HUES64 (cell line): ENCODE measurements around the gene IGFL2.
"Not testable (repeated sequence)": the region's sequence is repeated elsewhere in the genome, so short reads cannot be mapped to it uniquely, and the experiment has no call there.

Experiments
- H3K27ac ChIP-seq: 2 replicates; pipeline ENCODE4 v1.7.0; 2013; ENCODE audit warnings: low read depth, low read length, inconsistent platforms
- H3K27me3 ChIP-seq: 2 replicates; pipeline ENCODE4 v1.6.1; 2013; ENCODE audit warnings: mild to moderate bottlenecking, low read length; ENCODE audit not compliant: insufficient read depth
- H3K36me3 ChIP-seq: 2 replicates; pipeline ENCODE4 v1.6.1; 2013; ENCODE audit warnings: mild to moderate bottlenecking, low read length; ENCODE audit not compliant: insufficient read depth
- H3K4me1 ChIP-seq: 2 replicates; pipeline ENCODE4 v1.6.1; 2013; ENCODE audit warnings: mild to moderate bottlenecking, low read length, moderate library complexity; ENCODE audit not compliant: insufficient read depth
- H3K4me3 ChIP-seq: 2 replicates; pipeline ENCODE4 v1.5.1; 2013; ENCODE audit warnings: mild to moderate bottlenecking, low read length, moderate library complexity
- H3K9ac ChIP-seq: 2 replicates; pipeline ENCODE4 v1.6.1; 2013; ENCODE audit warnings: mild to moderate bottlenecking, low read depth, low read length
- H3K9me3 ChIP-seq: 2 replicates; pipeline ENCODE4 v1.6.1; 2013; ENCODE audit warnings: low read depth, low read length; ENCODE audit not compliant: insufficient read depth
- WGBS: fragments of 150-250, 120-280 bp; methylation state at CpG from one replicate; pipeline ENCODE4 v1.1.7; 2013; ENCODE audit warnings: missing lambda C conversion rate; 5-methylcytosine and 5-hydroxymethylcytosine counted together

The IGFL2 gene

DNA sequence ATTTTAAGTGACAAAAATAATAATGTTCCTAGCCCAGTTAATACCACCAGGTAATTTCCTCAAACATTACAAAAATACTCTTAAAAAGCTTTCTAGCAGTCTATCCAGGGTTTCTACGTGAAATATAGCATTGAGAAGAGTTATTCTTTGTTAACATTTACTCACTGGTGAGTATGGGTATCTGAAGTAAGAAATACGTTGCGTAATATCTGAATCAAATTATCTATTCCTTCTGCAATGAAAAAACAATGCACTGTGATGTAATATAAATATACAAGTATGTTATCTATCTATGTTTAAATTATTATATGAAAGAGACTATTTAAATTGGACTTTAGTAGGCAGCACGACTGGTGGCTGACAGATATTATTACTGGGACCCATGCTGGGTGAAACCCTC, 5.7 kb upstream of the IGFL2 start:
- Histone ChIP-seq H3K9ac (no peak overlapping the region), H3K27ac (no peak overlapping the region), H3K9me3 (no peaks in the 10 kb centered on the region), H3K4me1 (no peaks in the 10 kb centered on the region), H3K36me3 (no peaks in the 10 kb centered on the region), H3K27me3 (no peaks in the 10 kb centered on the region), H3K4me3 (no peak overlapping the region)
- WGBS = 85% methylated on average over 1 of the region's 4 CpGs

DNA sequence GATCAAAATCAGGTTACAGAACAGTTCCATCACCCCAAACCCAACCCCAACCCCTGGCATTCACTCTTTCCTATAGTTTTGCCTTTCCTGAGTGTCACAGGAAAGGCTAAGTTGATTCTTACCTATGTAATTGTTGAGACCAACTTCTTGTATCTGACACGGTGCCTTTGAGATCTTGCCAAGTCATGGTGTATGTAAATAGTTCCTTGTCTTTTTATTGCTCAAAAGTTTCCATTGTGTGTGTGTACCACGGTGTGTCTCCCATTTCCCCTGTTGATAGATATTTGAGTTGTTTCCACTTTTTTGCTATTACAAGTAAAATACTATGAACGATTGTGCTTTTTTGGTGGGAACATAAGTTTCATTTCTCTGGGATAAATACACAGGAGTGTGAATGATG, 3.3 kb upstream of the IGFL2 start:
- Histone ChIP-seq H3K4me3 (no peak overlapping the region), H3K36me3 (no peaks in the 10 kb centered on the region), H3K9ac (no peak overlapping the region), H3K4me1 (no peaks in the 10 kb centered on the region), H3K27ac (no peak overlapping the region), H3K27me3 (no peaks in the 10 kb centered on the region), H3K9me3 (no peaks in the 10 kb centered on the region)
- WGBS = 87% methylated on average over 3 of the region's 3 CpGs

DNA sequence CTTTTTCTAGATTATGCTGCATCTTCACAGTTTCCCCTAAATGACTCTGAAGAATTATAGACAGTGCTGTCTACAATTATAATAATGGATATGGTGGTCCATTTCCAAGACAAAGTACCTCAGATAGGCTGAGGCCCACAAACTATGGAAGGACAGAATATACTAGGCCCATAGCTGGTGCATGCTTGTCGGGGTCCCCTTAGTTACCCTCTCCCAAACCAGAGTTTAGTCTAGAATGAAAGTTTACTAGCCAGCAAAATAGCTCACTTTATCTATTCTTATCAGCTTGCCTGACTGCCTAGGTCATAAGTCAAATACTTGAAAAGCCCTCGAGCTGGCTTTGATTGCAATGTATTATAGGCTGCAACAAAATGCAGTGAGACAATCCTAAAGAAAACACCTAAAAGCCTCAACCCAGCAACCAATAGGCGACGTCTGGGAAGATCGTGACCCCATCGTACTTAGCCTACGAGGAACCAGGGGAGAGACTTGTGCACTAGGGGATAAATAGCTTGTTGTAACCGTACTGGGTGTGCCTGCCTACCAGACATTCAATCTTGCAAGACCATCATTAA, 785 bp upstream of the IGFL2 start:
- WGBS = 90% methylated on average over 8 of the region's 8 CpGs
- Histone ChIP-seq H3K4me3 (no peak overlapping the region), H3K9me3 (no peaks in the 10 kb centered on the region), H3K4me1 (no peaks in the 10 kb centered on the region), H3K27ac (no peak overlapping the region), H3K27me3 (no peaks in the 10 kb centered on the region), H3K36me3 (no peaks in the 10 kb centered on the region), H3K9ac (no peak overlapping the region)

DNA sequence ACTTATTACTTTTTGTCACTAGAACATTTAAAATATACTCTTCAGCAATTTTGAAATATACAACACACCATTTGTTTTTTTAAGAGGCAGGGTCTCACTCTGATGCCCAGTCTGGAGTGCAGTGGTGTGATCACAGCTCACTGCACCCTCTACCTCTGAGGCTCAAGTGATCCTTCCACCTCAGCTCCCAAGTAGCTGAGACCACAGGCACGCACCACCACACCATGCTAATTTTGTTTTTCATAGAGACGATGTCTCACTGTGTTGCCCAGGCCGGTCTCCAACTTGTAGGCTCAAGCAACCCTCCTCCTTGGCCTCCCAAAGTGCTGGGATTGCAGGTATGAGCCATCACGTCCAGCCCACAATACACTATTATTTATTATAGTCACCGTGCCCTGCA, 2.6 kb downstream of the IGFL2 start:
- H3K9ac ChIP-seq = no peak overlapping the region
- H3K9me3 ChIP-seq = no peaks in the 10 kb centered on the region
- no peak overlapping the region for H3K27ac ChIP-seq
- no peak overlapping the region for H3K4me3 ChIP-seq
- WGBS = 91% methylated on average over 5 of the region's 5 CpGs
- no peaks in the 10 kb centered on the region for H3K27me3 ChIP-seq
- H3K4me1 ChIP-seq = no peaks in the 10 kb centered on the region
- H3K36me3 ChIP-seq = no peaks in the 10 kb centered on the region

DNA sequence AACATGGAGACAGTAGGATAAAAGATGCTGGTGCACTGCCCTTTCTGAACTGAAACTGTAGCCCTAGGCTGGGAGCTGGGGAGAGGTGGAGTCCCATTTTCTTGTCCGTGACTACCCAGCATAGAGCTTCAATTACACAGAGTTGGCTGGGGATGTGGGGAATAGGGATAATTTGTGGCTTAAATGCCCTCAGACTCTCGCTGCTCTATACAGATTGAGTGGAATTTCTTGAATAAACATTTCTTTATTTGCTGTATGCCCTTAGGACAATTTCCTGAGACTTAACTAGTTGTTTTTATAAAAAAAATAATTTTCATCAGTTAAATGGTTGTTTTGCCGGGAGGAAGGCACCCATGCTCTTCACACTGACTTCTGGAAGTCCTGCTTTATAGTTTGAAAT, 7.2 kb downstream of the IGFL2 start:
- no peaks in the 10 kb centered on the region for H3K36me3 ChIP-seq
- no peak overlapping the region for H3K4me3 ChIP-seq

DNA sequence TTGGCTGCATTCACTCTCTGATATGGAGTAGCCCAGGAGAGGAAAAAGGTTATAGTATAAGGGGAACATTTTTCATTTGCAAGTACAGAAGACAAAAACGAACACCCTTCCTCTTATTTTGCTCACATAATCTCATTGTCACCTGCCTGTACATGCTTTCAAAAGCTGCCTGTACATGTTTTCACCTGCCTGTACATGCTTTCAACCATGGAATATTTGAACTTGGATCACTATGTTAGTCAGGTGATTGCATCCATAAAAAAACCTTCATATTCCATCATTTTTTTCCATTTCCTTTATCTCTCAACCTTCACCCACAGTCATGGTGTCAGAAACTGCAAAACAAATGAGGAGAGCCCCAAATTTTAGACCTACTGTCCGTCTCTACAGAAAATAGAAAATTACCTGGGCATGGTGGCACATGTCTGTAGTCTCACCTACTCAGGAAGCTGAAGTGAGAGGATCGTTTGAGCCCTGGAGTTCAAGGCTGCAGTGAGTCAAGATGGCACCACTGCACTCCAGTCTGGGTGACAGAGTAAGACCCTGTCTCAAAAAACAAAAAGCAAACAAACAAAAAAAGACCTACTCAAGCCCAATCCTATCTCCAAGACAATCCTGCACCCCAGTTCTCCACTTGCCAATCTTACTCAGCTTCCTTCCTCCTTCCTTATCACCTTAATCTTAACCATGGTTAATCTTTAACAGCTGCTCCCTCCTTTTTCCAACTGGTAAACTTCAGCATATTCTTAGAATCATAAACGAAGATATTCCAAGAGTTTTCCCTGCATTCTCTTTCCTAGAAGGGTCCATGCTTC, 11.6 kb downstream of the IGFL2 start:
- Histone ChIP-seq H3K9ac (no peak overlapping the region), H3K27me3 (no peaks in the 10 kb centered on the region), H3K9me3 (no peaks in the 10 kb centered on the region; the same call in 1 of the 2 replicates), H3K36me3 (no peaks in the 10 kb centered on the region), H3K4me1 (no peaks in the 10 kb centered on the region), H3K27ac (no peak overlapping the region), H3K4me3 (no peak overlapping the region)
- WGBS = 84% methylated on average over 4 of the region's 4 CpGs

More for the DNA sequence above, 7.2 kb downstream of the IGFL2 start:
- no peaks in the 10 kb centered on the region for H3K9me3 ChIP-seq
- no peaks in the 10 kb centered on the region for H3K27me3 ChIP-seq
- H3K4me1 ChIP-seq = no peaks in the 10 kb centered on the region
- WGBS = 86% methylated on average over 3 of the region's 3 CpGs
- no peak overlapping the region for H3K27ac ChIP-seq
- H3K9ac ChIP-seq = no peak overlapping the region

DNA sequence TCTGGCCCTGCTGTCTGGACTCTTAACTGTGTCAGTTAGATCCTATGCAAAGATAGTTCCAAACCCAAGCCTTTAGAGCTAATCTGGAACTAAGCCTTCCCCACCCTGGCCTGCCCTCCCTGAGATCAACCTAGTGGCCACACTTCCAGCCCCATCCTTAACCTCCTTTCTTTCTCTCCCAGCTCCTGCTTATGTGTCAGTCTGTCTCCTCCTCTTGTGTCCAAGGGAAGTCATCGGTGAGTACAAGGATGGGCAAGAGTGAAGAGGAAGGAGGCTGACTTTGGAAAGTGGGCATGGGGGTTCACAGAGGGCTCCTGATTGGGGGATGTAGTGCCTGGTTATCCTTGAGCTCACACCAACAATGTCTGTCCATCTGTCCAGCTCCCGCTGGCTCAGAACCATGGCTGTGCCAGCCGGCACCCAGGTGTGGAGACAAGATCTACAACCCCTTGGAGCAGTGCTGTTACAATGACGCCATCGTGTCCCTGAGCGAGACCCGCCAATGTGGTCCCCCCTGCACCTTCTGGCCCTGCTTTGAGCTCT, 12.3 kb downstream of the IGFL2 start:
- Histone ChIP-seq H3K36me3 (no peaks in the 10 kb centered on the region), H3K27ac (no peak overlapping the region), H3K27me3 (no peaks in the 10 kb centered on the region), H3K9me3 (no peaks in the 10 kb centered on the region; the same call in 1 of the 2 replicates), H3K4me3 (no peak overlapping the region), H3K9ac (no peak overlapping the region), H3K4me1 (no peaks in the 10 kb centered on the region)
- 93% methylated on average over 7 of the region's 7 CpGs for WGBS

DNA sequence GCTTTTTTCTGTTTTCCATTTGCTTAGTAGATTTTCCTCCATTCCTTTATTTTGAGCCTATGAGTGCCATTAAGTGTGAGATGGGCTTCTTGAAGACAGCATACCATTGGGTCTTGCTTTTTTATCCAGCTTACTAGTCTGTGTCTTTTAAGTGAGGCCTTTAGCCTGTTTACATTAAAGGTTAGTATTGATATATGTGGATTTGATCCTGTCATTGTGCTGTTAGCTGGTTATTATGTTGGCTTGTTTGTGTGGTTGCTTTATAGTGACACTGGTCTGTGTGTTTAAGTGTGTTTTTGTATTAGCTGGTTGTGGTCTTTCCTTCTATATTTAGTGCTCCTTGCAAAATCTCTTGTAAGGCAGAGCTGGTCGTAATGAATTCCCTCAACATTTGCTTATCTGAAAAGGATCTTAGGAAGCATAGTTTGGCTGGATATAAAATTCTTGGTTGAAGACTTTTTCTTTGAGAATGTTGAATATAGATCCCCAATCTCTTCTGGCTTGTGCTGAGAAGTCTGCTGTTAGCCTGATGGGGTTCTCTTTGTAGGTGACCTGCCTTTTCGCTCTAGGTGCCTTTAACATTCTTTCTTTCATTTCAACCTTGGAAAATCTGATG, 13.7 kb downstream of the IGFL2 start:
- not testable (repeated sequence) for H3K4me1 ChIP-seq, H3K4me3 ChIP-seq, H3K36me3 ChIP-seq, H3K27me3 ChIP-seq, H3K9ac ChIP-seq, H3K9me3 ChIP-seq, H3K27ac ChIP-seq
- no CpG with 5 or more reads among the region's 2 CpGs for WGBS

DNA sequence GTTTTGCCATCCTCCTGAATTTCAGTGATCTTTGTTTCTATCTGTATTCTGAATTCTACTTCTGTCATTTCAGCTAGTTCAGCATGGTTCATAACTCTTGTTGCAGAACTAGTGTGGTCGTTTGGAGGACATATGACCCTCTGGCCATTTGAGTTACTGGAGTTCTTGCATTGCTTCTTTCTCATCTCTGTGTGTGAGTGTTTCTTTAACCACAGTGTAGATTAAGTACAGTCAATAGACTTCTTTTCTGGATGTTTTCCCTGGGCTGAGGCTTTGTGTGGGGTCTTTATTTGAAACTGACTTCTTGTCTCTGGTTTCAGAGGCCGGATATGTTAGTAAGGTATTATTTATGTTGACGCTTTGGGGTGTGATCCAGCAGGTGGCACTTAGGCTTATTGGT, 14.7 kb downstream of the IGFL2 start:
- Histone ChIP-seq H3K36me3 (no peaks in the 10 kb centered on the region), H3K4me1 (no peaks in the 10 kb centered on the region), H3K27ac (no peak overlapping the region), H3K4me3 (no peak overlapping the region), H3K9ac (no peak overlapping the region), H3K27me3 (no peaks in the 10 kb centered on the region), H3K9me3 (no peaks in the 10 kb centered on the region; the same call in 1 of the 2 replicates)
- 76% methylated on average over 3 of the region's 3 CpGs for WGBS

DNA sequence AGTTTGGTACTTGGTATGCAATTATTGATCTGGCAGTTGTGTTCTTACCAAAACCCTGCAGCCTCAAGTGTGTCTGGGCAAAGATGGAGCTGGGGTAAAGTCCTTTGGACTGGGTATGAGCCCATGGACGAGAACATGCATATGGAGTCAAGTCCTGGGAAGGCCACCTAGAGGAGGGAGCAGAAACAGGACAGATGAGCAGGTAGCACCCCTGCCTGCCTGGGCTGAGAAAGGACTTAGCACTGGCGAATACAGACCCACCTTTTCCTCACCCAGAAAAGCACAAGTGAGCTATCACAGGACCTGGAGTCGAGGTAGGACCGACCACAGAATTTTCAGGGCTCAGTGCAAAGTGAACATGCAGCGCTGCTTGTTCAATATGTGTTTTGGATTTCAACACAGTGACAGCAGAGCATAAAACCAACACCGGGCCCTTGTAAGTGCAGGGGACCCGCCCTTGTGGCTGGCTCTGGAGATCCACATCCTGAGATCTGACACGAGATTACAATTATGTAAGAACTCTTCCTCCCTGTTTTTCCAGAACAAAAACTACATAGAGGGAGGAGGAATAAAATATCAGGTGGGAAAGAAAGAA, 25.9 kb downstream of the IGFL2 start:
- no peak overlapping the region for H3K27ac ChIP-seq
- no peak overlapping the region for H3K4me3 ChIP-seq
- H3K36me3 ChIP-seq = no peaks in the 10 kb centered on the region
- no peaks in the 10 kb centered on the region for H3K4me1 ChIP-seq
- WGBS = 80% methylated on average over 8 of the region's 8 CpGs
- no peaks in the 10 kb centered on the region for H3K27me3 ChIP-seq
- H3K9ac ChIP-seq = no peak overlapping the region
- H3K9me3 ChIP-seq = peaks cover 12% of the 10 kb centered on the region; the same call in 1 of the 2 replicates
